HG02840 (cell line): ENCODE results near the gene BTNL3.
"Not testable (repeated sequence)": the region's sequence is repeated elsewhere in the genome, so short reads cannot be mapped to it uniquely, and the experiment has no call there.

ENCODE experiments used
- ATAC-seq: cut with Tn5 transposase; IDR thresholded peaks from one replicate; pipeline ENCODE4 v1.9.1; 2021; ENCODE audit warnings: mild to moderate bottlenecking, moderate library complexity, moderate number of reproducible peaks; ENCODE audit not compliant: unreplicated experiment, low FRiP score

BTNL3 gene, protein sequence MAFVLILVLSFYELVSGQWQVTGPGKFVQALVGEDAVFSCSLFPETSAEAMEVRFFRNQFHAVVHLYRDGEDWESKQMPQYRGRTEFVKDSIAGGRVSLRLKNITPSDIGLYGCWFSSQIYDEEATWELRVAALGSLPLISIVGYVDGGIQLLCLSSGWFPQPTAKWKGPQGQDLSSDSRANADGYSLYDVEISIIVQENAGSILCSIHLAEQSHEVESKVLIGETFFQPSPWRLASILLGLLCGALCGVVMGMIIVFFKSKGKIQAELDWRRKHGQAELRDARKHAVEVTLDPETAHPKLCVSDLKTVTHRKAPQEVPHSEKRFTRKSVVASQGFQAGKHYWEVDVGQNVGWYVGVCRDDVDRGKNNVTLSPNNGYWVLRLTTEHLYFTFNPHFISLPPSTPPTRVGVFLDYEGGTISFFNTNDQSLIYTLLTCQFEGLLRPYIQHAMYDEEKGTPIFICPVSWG

DNA sequence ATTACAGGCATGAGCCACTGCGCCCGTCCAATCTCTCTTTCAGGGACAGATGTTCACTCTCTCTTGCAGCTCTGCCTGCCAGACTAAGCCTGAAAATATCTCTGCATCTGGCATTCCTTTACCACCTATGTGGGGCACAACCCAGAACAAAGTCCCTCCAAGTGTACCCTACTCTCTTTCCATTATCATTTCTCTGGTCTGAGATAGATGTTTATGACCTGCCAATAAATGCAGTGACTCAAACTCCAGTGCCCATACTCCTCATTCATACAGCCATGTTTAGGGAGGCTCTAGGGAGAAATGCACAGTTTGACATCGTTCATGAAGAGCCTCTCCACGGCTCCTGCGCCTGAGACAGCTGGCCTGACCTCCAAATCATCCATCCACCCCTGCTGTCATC is at the start of gene BTNL3:
Gene BTNL3 (plus strand): TSS at position 255 of the 400 bp plus-strand sequence. CDS start 183 bp downstream, outside the sequence.
- ATAC-seq = no peak

DNA sequence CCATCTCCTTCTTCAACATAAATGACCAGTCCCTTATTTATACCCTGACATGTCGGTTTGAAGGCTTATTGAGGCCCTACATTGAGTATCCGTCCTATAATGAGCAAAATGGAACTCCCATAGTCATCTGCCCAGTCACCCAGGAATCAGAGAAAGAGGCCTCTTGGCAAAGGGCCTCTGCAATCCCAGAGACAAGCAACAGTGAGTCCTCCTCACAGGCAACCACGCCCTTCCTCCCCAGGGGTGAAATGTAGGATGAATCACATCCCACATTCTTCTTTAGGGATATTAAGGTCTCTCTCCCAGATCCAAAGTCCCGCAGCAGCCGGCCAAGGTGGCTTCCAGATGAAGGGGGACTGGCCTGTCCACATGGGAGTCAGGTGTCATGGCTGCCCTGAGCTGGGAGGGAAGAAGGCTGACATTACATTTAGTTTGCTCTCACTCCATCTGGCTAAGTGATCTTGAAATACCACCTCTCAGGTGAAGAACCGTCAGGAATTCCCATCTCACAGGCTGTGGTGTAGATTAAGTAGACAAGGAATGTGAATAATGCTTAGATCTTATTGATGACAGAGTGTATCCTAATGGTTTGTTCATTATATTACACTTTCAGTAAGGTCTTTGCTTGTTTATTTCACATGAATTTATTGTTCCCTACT is 38.2 kb upstream of the BTNL3 start:
- no peak for ATAC-seq

DNA sequence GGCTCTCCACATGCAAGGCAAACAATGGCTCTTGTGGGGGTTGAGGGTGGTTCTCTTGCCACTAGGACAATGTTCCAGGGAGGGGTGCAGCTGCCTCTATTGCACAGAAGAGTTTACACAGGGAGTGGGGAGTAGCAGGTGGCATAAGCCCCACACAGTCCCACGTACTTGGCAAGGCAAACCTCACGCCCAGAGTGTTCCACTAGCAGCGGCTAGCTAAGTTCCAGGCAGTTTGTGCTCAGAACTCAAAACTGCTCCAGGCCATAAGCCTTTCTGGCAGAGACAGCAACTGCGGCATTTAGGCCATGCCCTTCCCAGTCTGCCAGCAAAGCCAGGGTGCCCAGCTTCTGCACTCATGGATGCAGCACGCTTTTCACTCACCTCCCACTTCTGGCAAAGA is 29.0 kb upstream of the BTNL3 start:
- ATAC-seq = no peak

DNA sequence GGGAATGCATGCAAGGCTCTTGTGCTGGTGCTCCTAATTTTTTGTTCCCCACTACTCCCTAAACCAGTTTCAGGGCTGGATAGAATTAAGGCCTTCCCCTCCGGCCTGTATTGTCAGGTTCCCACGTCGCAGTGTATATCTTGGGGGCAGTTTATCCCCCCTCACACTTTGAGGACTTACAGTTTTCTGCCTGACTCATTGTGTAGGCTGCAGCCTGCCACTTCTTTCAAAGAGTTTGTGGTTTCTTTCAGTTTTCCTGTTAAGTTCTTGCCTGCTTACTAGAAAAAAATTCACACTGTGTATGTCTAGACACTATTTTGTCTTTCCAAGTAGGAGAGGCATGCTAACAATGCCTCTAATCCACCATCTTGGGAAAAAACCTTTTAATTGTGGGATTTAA is 28.4 kb upstream of the BTNL3 start:
- ATAC-seq = no peak

DNA sequence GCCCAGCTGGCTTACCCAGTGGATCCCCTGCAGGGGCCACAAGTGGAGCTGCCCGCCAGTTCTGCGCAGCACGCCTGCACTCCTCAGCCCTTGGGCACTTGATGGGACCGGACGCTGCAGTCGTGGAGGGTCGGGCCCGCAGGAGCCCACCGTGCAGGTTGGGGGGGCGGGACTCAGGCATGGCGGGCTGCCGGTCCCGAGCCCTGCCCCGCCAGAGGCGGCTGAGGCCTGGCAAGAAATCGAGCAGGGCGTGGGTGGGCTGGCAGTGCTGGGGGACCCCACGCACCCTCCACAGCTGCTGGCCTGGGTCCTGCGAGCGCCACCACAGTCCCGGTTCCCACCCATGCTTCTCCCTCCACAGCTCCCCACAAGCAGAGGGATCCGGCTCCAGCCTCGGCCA is 19.2 kb upstream of the BTNL3 start:
- no peak for ATAC-seq

DNA sequence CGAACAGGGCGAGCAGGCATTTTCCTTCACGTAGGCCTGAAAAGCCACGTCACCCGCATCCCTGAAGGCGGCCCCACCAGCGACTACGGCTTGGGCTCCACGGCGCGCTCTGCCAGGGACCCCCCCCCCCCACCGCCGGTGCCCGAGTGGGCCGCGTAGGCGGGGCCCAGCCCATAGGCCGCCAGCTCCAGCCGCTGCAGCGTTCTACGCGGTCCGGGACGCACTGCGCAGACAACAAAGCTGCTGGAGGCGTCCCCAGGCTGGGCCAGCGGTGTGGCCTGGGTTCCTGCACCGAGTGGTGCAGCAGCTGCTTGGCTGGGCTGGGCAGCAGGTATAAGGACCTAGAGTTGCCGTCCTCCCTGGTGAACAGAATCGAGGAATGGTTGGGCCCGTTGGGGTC is 18.3 kb upstream of the BTNL3 start:
- ATAC-seq = no peak

DNA sequence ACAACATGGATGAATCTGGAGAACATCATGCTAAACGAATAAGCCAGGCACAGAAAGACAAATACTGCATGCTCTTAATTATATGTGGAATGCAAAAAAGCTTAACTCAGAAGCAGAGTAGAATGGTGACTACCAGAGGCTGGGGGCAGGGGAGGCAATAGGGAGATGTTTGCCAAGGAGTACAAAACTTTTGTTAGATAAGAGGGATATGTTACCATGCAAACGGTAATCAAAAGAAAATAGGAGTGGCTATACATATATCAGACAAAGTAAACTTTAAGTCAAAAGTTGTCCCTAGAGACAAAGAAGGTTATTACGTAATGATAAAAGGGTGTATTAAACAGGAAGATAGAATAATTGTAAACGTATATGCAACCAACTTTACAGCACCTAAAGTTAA is 17.8 kb upstream of the BTNL3 start:
- ATAC-seq = no peak

DNA sequence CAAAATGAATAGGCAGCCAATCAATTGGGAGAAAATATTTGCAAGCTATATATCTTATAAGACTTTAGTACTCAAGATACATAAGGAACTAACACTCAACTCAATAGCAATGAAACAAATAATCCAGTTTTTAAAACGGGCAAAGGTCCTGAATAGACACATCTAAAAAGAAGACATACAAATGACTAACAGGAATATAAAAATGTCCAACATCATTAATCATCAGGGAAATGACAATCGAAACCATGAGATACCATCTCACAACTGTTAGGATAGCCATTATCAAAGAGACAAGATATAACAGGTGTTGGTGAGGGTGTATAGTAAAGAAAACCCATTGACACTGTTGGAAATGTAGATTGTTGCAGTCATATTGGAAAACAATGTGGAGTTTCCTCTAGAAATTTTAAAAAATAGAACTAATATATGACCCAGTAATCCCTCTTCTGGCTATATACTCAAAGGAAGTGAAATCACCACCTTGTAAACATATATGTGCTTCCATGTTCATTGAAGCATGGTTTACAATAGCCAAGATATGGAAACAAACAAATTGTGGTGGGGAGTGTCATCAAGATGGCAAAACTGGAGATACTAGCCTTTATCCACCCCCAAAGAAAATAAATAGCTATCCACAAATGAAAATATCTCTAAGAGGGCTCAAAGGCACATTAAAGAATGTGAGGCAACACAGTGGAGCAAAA is 13.9 kb upstream of the BTNL3 start:
- no peak for ATAC-seq

DNA sequence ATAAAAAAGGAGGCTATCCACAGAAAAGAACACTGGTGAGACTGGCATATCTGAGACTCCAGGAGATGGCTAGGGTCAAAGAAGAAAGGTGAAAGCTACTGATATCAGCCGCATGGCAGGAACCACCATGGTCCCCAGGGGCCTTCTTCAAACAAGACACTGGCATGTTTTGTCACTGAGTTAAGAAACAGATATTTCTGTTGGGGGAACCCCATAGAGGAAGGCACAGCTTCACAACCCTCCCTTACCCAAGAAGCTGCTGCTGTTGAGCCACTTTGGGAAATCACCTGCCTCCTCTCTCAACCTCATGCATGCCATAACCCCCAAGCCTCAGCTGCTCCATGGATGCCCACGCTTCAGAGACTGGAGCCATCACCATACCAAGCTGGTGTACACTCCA is 13.3 kb upstream of the BTNL3 start:
- peak; percentile 92 for ATAC-seq

DNA sequence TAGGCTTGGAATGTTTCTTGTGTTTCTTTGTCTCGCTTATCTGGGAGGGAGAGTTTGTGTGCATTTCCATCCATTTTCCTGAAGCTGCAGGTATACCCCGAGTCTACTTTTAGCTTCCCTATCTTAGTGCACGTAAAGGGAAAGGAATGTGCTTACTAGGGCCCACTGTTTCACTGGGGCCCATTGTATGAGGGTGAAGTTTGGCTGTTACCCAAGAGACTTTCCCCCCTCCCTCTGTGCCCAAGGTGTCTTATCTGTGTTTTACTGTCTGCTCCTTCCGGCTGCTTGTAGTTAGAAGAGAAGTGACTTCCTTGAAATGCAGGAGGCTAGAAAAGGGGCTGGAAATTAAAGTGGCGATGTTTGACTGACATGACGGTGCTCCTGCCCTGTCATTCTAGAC is 12.1 kb upstream of the BTNL3 start:
- no peak for ATAC-seq

DNA sequence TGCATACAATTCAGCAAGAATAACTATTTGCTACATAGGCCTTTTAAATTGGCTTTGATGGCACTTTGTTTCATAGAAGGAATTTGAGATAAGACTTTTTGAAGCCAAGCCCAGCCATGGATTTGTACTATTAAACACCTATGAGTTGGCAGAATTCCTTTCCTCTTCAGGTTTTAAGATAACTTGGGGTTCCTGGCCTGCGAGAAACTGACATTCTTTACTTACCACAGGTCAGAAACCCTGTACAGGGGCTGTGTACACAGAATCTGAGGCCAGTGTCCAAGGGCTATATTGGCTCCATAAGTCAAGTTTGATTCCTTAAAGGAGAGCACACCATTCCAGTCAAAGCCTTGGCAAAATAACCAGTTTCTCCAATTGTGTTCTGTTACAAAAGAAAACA is 10.8 kb upstream of the BTNL3 start:
- no peak for ATAC-seq

DNA sequence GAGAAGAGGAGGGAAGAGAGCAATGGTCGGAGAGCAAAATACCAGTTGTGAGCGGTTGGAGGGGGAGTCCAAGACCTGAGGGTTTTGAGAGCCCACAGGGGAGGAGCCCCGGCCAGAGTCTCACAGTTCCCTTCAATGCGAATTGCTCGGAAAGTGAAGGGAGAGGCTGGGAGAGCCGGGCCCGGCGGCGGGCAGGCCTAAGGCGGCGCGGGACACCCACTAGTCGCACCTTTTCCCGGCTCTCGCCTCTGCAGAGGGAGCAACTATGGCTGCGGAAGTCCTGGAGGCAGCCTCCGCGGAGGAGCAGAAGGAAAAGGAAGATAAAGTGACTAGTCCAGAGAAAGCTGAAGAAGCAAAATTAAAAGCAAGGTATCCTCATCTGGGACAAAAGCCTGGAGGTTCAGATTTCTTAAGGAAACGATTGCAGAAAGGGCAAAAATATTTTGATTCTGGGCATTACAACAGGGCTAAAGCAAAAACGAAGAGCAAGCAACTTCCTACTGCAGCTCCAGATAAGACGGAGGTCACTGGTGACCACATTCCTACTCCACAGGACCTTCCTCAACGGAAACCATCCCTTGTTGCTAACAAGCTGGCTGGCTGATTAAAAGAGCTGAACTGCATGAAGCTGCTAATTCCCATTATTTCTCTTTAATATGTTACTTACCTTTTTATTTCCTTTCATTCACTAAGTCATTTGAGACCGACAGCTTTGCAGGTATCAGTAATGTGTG is 6.5 kb upstream of the BTNL3 start:
- no peak for ATAC-seq

DNA sequence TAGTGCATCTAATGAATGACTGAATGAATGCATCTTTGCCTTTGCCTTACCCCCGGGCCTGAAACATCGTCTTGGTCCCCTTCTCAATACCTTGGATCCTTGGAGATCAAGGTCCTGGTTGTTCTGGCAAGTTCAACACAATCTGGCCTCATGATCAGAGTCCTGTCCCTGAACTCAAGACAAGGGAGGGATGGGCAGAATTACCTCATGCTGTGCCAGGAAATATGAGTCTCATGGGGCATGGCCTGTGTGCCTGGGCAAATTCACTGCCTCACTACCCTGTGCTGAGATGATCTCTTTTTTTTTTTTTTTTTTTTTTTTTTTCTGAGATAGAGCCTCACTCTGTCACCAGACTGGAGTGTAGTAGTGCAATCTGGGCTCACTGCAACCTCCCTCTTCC is 630 bp upstream of the BTNL3 start:
- ATAC-seq = no peak

DNA sequence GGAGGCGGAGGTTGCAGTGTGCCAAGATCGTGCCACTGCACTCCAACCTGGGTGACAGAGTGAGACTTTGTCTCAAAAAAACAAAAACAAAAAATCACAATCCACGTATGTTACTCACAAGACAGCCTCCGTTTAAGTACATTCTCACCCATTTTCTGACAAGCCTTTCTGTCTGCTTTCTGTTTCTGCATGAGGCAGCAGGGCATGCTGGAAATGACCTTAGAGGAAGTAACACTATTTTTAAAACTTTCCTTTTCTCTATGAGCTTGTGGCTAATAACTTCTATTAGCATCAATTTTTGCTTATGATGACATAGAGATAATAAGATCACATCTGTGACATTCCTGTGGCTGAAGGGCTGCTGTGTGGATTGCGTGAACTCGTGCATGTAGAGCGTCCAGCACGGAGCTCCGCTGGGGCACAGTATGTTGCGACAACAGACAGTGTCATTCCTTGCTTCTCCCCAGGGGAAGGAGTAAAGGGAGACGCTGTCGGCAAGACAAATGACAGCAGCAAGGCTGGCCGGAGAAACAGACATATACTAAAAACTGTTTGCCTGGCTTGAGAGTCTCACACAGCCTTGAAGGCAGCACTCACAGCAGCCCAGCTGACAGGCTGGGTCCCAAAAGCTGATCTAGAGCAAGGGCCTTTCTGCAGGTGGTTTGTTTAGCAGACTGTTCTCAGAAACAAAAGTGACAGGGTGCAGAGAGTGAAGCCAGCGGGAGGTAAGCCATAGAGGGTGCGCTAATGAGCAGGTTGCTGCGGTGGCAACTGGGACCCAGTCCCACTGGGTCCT is 1.6 kb downstream of the BTNL3 start:
- ATAC-seq = no peak

DNA sequence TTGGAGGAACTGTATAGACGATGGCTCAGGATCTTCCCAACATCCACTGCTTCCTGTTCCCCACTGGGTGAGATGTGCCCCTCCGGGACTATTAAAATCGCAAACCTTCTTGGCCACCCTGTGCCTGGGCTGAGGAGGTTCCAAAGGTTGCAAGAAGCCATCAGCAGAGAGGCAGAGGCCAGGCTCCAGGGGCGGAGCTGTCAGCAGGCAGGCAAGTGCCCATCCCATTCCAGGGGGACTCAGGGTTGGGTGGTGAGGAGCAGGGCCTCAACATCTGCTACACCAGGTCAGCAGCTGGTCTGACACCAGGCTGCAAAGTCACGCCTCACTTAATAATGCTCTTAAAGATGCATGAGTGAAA is 2.2 kb downstream of the BTNL3 start:
- no peak for ATAC-seq

DNA sequence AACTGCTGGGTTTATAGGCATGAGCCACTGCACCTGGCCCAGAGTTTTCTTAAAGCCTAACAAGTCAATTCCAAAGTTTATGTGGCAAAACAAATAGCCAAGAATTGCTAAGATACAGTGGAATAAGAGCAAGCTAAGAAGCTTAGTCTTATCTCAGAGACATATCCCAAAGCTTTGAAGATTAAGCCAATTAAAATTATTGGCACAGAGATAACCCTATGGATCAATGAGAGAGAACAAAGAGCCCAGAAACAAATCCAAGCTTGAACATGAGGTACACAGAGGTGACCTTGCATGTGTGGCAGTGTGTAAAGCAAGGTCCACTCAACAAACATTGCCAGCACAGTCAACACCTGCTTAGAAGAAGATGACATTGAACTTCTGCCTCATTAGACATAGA is 13.3 kb downstream of the BTNL3 start:
- no peak for ATAC-seq

DNA sequence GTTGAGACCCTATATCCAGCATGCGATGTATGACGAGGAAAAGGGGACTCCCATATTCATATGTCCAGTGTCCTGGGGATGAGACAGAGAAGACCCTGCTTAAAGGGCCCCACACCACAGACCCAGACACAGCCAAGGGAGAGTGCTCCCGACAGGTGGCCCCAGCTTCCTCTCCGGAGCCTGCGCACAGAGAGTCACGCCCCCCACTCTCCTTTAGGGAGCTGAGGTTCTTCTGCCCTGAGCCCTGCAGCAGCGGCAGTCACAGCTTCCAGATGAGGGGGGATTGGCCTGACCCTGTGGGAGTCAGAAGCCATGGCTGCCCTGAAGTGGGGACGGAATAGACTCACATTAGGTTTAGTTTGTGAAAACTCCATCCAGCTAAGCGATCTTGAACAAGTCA is 17.1 kb downstream of the BTNL3 start:
- no peak for ATAC-seq

DNA sequence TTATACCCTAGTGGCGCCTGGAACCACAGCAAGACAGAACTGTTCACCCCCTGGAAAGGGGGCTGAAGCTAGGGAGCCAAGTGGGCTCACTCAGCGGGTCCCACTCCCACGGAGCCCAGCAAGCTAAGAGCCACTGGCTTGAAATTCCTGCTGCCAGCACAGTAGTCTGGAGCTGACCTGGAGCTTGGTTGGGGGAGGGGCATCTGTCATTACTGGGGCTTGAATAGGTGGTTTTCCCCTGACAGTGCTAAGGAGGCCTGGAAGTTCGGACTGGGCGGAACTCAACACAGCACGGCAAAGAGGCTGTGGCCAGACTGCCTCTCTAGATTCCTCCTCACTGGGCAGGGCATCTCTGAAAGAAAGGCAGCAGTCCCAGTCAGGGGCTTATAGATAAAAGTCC is 19.5 kb downstream of the BTNL3 start:
- no peak for ATAC-seq

DNA sequence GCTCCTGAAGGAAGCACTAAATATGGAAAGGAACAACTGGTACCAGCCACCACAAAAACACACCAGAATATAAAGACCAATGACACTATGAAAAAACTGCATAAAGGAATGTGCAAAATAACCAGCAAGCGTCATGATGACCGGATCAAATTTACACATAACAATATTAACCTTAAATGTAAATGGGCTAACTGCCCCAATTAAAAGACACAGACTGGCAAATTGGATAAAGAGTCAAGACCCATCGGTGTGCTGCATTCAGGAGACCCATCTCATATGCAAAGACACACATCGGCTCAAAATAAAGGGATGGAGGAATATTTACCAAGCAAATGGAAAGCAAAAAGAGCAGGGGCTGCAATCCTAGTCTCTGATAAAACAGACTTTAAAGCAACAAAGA is 21.4 kb downstream of the BTNL3 start:
- ATAC-seq = not testable (repeated sequence)

DNA sequence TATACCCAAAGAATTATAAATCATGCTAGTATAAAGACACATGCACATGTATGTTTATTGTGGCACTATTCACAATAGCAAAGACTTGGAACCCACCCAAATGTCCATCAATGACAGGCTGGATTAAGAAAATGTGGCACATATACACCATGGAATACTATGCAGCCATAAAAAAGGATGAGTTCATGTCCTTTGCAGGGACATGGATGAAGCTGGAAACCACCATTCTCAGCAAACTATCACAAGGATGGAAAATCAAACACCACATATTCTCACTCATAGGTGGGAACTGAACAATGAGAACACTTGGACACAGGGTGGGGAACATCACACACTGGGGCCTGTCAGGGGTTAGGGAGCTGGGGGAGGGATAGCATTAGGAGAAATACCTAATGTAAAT is 26.0 kb downstream of the BTNL3 start:
- ATAC-seq = not testable (repeated sequence)
